IPS DF 6.9 (cell line): Measurements from ENCODE around the gene DCHS1.

Experiments used
- DNase-seq: peaks from one replicate; pipeline ENCODE4 v3.0.0-alpha.2; 2013; ENCODE audit warnings: low read depth, low spot score
- H3K27ac ChIP-seq: one replicate; pipeline ENCODE4 v1.5.1; 2013; ENCODE audit warnings: low read length, control low read depth
- H3K27me3 ChIP-seq: 2 replicates; pipeline ENCODE4 v1.6.1; 2013; ENCODE audit warnings: mild to moderate bottlenecking, low read length; ENCODE audit not compliant: control insufficient read depth, insufficient read depth
- H3K36me3 ChIP-seq: 2 replicates; pipeline ENCODE4 v1.6.1; 2013; ENCODE audit warnings: low read length; ENCODE audit not compliant: control insufficient read depth, insufficient read depth
- H3K4me1 ChIP-seq: 2 replicates; pipeline ENCODE4 v1.6.1; 2013; ENCODE audit warnings: low read length; ENCODE audit not compliant: control insufficient read depth, insufficient read depth
- H3K4me3 ChIP-seq: 2 replicates; pipeline ENCODE4 v1.5.1; 2013; ENCODE audit warnings: mild to moderate bottlenecking, low read length
- H3K9me3 ChIP-seq: 2 replicates; pipeline ENCODE4 v1.6.1; 2013; ENCODE audit warnings: low read length, inconsistent platforms; ENCODE audit not compliant: control insufficient read depth, insufficient read depth
- WGBS: extraction: QIAGEN DNeasy Blood & Tissue Kit; methylation state at CpG from one replicate; pipeline ENCODE4 v1.1.7; 2013; ENCODE audit warnings: mixed read lengths, missing lambda C conversion rate; ENCODE audit not compliant: insufficient read length, insufficient coverage; 5-methylcytosine and 5-hydroxymethylcytosine counted together

DCHS1 gene

GRCh38 chr11:6633422-6634408 lies 21.9 kb downstream of the DCHS1 start:
- Histone ChIP-seq H3K9me3 (no peaks in the 10 kb centered on the region), H3K4me3 (no peak overlapping the region), H3K27ac (no peak overlapping the region), H3K36me3 (no peaks in the 10 kb centered on the region), H3K4me1 (peaks cover 4% of the 10 kb centered on the region; the same call in 1 of the 2 replicates), H3K27me3 (peaks cover 16% of the 10 kb centered on the region; the same call in 1 of the 2 replicates)
- no CpG with 5 or more reads among the region's 16 CpGs for WGBS
- DNase-seq: no peak

GRCh38 chr11:6632116-6633073 lies 23.2 kb downstream of the DCHS1 start:
- Histone ChIP-seq H3K4me1 (peaks cover 4% of the 10 kb centered on the region; the same call in 1 of the 2 replicates), H3K36me3 (no peaks in the 10 kb centered on the region), H3K27me3 (peaks cover 16% of the 10 kb centered on the region; the same call in 1 of the 2 replicates), H3K9me3 (no peaks in the 10 kb centered on the region), H3K4me3 (no peak overlapping the region), H3K27ac (no peak overlapping the region)
- DNase-seq: no peak
- WGBS: no CpG with 5 or more reads among the region's 29 CpGs

GRCh38 chr11:6631361-6631890 lies 24.2 kb downstream of the DCHS1 start:
- H3K27me3 ChIP-seq: peaks cover 16% of the 10 kb centered on the region; the same call in 1 of the 2 replicates
- no peaks in the 10 kb centered on the region for H3K9me3 ChIP-seq
- WGBS: no CpG with 5 or more reads among the region's 11 CpGs
- peaks cover 4% of the 10 kb centered on the region; the same call in 1 of the 2 replicates for H3K4me1 ChIP-seq
- no peak overlapping the region for H3K27ac ChIP-seq
- H3K4me3 ChIP-seq: no peak overlapping the region
- H3K36me3 ChIP-seq: no peaks in the 10 kb centered on the region
- DNase-seq: no peak

GRCh38 chr11:6630632-6631291 lies 24.8 kb downstream of the DCHS1 start:
- DNase-seq: no peak
- no peak overlapping the region for H3K27ac ChIP-seq
- peaks cover 16% of the 10 kb centered on the region; the same call in 1 of the 2 replicates for H3K27me3 ChIP-seq
- H3K36me3 ChIP-seq: peaks cover 4% of the 10 kb centered on the region; the same call in 1 of the 2 replicates
- H3K9me3 ChIP-seq: no peaks in the 10 kb centered on the region
- H3K4me1 ChIP-seq: peaks cover 4% of the 10 kb centered on the region; the same call in 1 of the 2 replicates
- H3K4me3 ChIP-seq: peak overlapping the region; percentile 22; the same call in 1 of the 2 replicates
- WGBS: no CpG with 5 or more reads among the region's 28 CpGs

- no peak overlapping the region for H3K27ac ChIP-seq
- H3K9me3 ChIP-seq: no peaks in the 10 kb centered on the region
- peaks cover 4% of the 10 kb centered on the region; the same call in 1 of the 2 replicates for H3K4me1 ChIP-seq
- H3K36me3 ChIP-seq: peaks cover 5% of the 10 kb centered on the region; the same call in 1 of the 2 replicates
- DNase-seq: no peak
- peak overlapping the region; percentile 22; the same call in 1 of the 2 replicates for H3K4me3 ChIP-seq
- no CpG with 5 or more reads among the region's 102 CpGs for WGBS
- peaks cover 16% of the 10 kb centered on the region; the same call in 1 of the 2 replicates for H3K27me3 ChIP-seq
Observed at GRCh38 chr11:6629892-6630631, 25.5 kb downstream of the DCHS1 start.

- Histone ChIP-seq H3K27ac (no peak overlapping the region), H3K9me3 (no peaks in the 10 kb centered on the region), H3K27me3 (peaks cover 16% of the 10 kb centered on the region; the same call in 1 of the 2 replicates), H3K4me1 (peaks cover 4% of the 10 kb centered on the region; the same call in 1 of the 2 replicates), H3K4me3 (peak overlapping the region; percentile 22; the same call in 1 of the 2 replicates), H3K36me3 (peaks cover 5% of the 10 kb centered on the region; the same call in 1 of the 2 replicates)
- no CpG with 5 or more reads among the region's 24 CpGs for WGBS
- no peak for DNase-seq
Observed at GRCh38 chr11:6629573-6629891, 26.1 kb downstream of the DCHS1 start.

GRCh38 chr11:6628526-6628925 lies 27.1 kb downstream of the DCHS1 start:
- peaks cover 16% of the 10 kb centered on the region; the same call in 1 of the 2 replicates for H3K27me3 ChIP-seq
- peaks cover 4% of the 10 kb centered on the region; the same call in 1 of the 2 replicates for H3K4me1 ChIP-seq
- no CpG with 5 or more reads among the region's 4 CpGs for WGBS
- DNase-seq: no peak
- no peak overlapping the region for H3K27ac ChIP-seq
- H3K4me3 ChIP-seq: no peak overlapping the region
- no peaks in the 10 kb centered on the region for H3K9me3 ChIP-seq
- H3K36me3 ChIP-seq: peaks cover 5% of the 10 kb centered on the region

GRCh38 chr11:6627762-6628241 lies 27.8 kb downstream of the DCHS1 start:
- Histone ChIP-seq H3K4me3 (no peak overlapping the region), H3K27me3 (peaks cover 16% of the 10 kb centered on the region; the same call in 1 of the 2 replicates), H3K9me3 (no peaks in the 10 kb centered on the region), H3K36me3 (peaks cover 5% of the 10 kb centered on the region), H3K4me1 (peaks cover 4% of the 10 kb centered on the region; the same call in 1 of the 2 replicates), H3K27ac (no peak overlapping the region)
- no peak for DNase-seq
- WGBS: no CpG with 5 or more reads among the region's 2 CpGs
